ENCODE measurements around the gene MEGF11. TPM values are rescaled to one million over a fixed set of nuclear protein-coding genes. Genes with fewer than 3 reads are reported as not detected.
A peak's percentile ranks its signal among the peaks of the same experiment; 100 is the strongest.

MEGF11 gene
- total and polyA plus RNA-seq, 2 donors (not counting 1 experiment from before 2014, with no cell fraction given): under 0.01 TPM; not detected in 1

DNA sequence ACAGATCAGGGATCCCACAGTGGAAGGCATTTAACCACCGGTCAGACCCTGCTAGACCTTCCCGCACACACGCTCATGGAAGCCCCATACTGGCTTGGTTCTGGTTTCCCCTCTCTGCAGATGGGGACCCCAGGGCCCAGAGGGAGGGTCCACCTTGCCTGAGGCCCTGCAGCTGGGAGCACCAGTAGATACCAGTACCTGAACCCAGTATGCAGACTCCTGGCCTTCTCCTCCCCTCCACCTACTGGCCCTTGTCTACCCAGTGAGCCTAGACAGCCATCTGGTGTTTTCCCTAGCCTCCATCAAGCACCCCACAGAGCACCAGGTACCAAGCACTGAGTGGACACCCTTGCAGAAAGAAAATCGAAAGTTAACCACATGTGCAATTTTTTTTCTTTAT, 65.1 kb downstream of the MEGF11 start:
- H3K4me2 ChIP-seq (ENCODE audit: extremely low read depth, insufficient read depth, low read length): no peak overlapping the region
- H3K4me3 ChIP-seq (replicated peaks in 1 of 4; ENCODE audit: control extremely low read depth in 1 of 4, insufficient read depth in 1 of 4, low read depth in 3 of 4, low read length in 4 of 4): no peak overlapping the region
- H3K36me3 ChIP-seq (ENCODE audit: control insufficient read depth, insufficient read depth, low read length): no peaks in the 10 kb centered on the region
- peaks cover 13% of the 10 kb centered on the region for H3K27me3 ChIP-seq (ENCODE audit: control insufficient read depth, insufficient read depth, low read length)
- H3K4me1 ChIP-seq (ENCODE audit: control insufficient read depth, extremely low read depth, insufficient read depth, low read length): no peaks in the 10 kb centered on the region
- no peak overlapping the region for H2AFZ ChIP-seq (ENCODE audit: low read length)
- no peak overlapping the region for H3K9ac ChIP-seq (ENCODE audit: insufficient read depth, low read length)
- H4K20me1 ChIP-seq (ENCODE audit: control insufficient read depth, extremely low read depth, insufficient read depth, low read length): no peaks in the 10 kb centered on the region
- no peak overlapping the region for H3K27ac ChIP-seq (ENCODE audit: insufficient read depth, low read length)
- no peak for TF ChIP-seq EZH2 (IDR thresholded peaks at IDR 0.05; ENCODE audit: low read length, missing control alignments)
- TF ChIP-seq, protein P1, sequence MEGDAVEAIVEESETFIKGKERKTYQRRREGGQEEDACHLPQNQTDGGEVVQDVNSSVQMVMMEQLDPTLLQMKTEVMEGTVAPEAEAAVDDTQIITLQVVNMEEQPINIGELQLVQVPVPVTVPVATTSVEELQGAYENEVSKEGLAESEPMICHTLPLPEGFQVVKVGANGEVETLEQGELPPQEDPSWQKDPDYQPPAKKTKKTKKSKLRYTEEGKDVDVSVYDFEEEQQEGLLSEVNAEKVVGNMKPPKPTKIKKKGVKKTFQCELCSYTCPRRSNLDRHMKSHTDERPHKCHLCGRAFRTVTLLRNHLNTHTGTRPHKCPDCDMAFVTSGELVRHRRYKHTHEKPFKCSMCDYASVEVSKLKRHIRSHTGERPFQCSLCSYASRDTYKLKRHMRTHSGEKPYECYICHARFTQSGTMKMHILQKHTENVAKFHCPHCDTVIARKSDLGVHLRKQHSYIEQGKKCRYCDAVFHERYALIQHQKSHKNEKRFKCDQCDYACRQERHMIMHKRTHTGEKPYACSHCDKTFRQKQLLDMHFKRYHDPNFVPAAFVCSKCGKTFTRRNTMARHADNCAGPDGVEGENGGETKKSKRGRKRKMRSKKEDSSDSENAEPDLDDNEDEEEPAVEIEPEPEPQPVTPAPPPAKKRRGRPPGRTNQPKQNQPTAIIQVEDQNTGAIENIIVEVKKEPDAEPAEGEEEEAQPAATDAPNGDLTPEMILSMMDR (conservative IDR thresholded peaks at IDR 0.05 in 1 of 2, IDR thresholded peaks at IDR 0.05 in 1 of 2; ENCODE audit: low read depth in 1 of 2, low read length in 2 of 2): no peak
- no peaks in the 10 kb centered on the region for H3K79me2 ChIP-seq (ENCODE audit: control insufficient read depth, insufficient read depth, low read length)
- no peak for DNase-seq (ENCODE audit: low read depth in 2 of 2)
- H3K9me3 ChIP-seq (ENCODE audit: control insufficient read depth, insufficient read depth, low read depth, low read length): no peaks in the 10 kb centered on the region

DNA sequence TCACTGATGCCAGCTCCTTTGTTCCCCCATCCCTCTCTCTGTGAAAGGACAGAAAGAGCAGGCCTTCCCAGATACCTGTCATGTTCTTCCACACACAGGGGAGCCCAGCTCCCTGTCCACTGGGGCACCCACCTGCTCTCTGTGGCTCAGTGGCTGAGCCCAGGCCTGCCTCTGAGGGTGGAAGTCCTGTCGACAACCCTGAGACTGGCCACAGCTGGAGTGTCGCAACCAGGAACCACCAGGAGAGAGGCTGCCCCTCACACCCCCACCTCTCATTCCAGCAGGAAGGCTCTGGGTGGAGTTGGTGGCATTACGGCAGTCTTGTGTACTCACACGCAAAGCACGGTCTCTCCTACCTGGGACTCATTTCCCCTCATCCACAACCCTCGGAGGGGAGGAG, 66.3 kb downstream of the MEGF11 start:
- Histone ChIP-seq H2AFZ (ENCODE audit: low read length) (no peak overlapping the region), H3K4me2 (ENCODE audit: extremely low read depth, insufficient read depth, low read length) (no peak overlapping the region), H3K9me3 (ENCODE audit: control insufficient read depth, insufficient read depth, low read depth, low read length) (no peaks in the 10 kb centered on the region), H3K27me3 (ENCODE audit: control insufficient read depth, insufficient read depth, low read length) (peaks cover 13% of the 10 kb centered on the region), H3K36me3 (ENCODE audit: control insufficient read depth, insufficient read depth, low read length) (no peaks in the 10 kb centered on the region), H3K4me3 (replicated peaks in 1 of 4; ENCODE audit: control extremely low read depth in 1 of 4, insufficient read depth in 1 of 4, low read depth in 3 of 4, low read length in 4 of 4) (no peak overlapping the region), H3K27ac (ENCODE audit: insufficient read depth, low read length) (no peak overlapping the region), H3K4me1 (ENCODE audit: control insufficient read depth, extremely low read depth, insufficient read depth, low read length) (no peaks in the 10 kb centered on the region), H3K9ac (ENCODE audit: insufficient read depth, low read length) (no peak overlapping the region), H4K20me1 (ENCODE audit: control insufficient read depth, extremely low read depth, insufficient read depth, low read length) (no peaks in the 10 kb centered on the region), H3K79me2 (ENCODE audit: control insufficient read depth, insufficient read depth, low read length) (no peaks in the 10 kb centered on the region)
- TF ChIP-seq, protein P1 (conservative IDR thresholded peaks at IDR 0.05 in 1 of 2, IDR thresholded peaks at IDR 0.05 in 1 of 2; ENCODE audit: low read depth in 1 of 2, low read length in 2 of 2): no peak
- no peak for TF ChIP-seq EZH2 (IDR thresholded peaks at IDR 0.05; ENCODE audit: low read length, missing control alignments)
- no peak for DNase-seq (ENCODE audit: low read depth in 2 of 2)

DNA sequence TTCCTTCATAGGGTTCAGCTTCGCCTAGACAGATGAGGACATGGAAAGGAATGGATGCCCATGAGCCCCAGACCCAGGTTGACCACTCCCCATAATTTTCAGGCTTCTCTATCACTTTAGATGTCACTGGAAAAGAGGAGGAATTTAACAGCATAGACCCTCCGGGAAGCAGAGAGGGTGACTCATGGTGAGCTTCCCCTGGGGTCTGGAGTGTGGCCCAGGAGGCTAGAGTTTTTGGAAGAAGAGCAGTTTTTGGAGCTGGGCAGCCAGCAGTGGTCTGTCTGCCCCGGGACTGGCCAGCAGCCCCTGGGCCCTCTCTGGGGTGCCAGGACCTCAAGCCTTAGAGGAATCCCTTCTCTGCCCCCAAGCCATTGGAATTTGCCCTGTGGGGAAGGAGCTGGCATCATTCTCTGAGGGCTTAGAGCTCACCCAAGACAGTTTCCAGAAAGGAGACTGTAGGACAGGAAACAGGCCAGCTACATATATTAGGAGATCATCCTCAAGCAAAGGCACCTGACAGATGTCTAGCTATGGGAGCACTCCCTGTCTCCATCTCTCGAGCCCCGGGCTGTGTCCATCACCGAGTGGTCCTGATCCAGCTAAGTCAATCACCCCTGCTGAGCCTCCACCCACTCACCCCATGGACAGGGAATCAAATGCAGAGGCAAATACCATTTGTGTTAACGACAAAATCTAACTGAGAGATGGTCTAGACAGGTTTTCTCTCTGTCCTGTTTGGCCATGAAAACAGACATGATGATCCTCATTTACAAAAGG, 67.3 kb downstream of the MEGF11 start:
- Histone ChIP-seq H3K79me2 (ENCODE audit: control insufficient read depth, insufficient read depth, low read length) (no peaks in the 10 kb centered on the region), H3K9me3 (ENCODE audit: control insufficient read depth, insufficient read depth, low read depth, low read length) (no peaks in the 10 kb centered on the region), H3K27me3 (ENCODE audit: control insufficient read depth, insufficient read depth, low read length) (peaks cover 14% of the 10 kb centered on the region), H3K27ac (ENCODE audit: insufficient read depth, low read length) (no peak overlapping the region), H2AFZ (ENCODE audit: low read length) (no peak overlapping the region), H3K36me3 (ENCODE audit: control insufficient read depth, insufficient read depth, low read length) (no peaks in the 10 kb centered on the region), H4K20me1 (ENCODE audit: control insufficient read depth, extremely low read depth, insufficient read depth, low read length) (no peaks in the 10 kb centered on the region), H3K4me2 (ENCODE audit: extremely low read depth, insufficient read depth, low read length) (no peak overlapping the region), H3K9ac (ENCODE audit: insufficient read depth, low read length) (no peak overlapping the region), H3K4me1 (ENCODE audit: control insufficient read depth, extremely low read depth, insufficient read depth, low read length) (no peaks in the 10 kb centered on the region), H3K4me3 (replicated peaks in 1 of 4; ENCODE audit: control extremely low read depth in 1 of 4, insufficient read depth in 1 of 4, low read depth in 3 of 4, low read length in 4 of 4) (no peak overlapping the region)
- no peak for TF ChIP-seq EZH2 (IDR thresholded peaks at IDR 0.05; ENCODE audit: low read length, missing control alignments)
- TF ChIP-seq, protein P1 (conservative IDR thresholded peaks at IDR 0.05 in 1 of 2, IDR thresholded peaks at IDR 0.05 in 1 of 2; ENCODE audit: low read depth in 1 of 2, low read length in 2 of 2): no peak
- DNase-seq (ENCODE audit: low read depth in 2 of 2): peak in 1 of 2 donors; percentile 40
